OCI-LY1 (cell line): Measurements from ENCODE around the gene ZNF808.

Experiments used
- H2AFZ ChIP-seq: fragments of 200-600 bp; sonication (generic), shearing (Covaris generic); 2 replicates; pipeline ENCODE4 v1.6.0; 2014; ENCODE audit warnings: antibody characterized with exemption, mild to moderate bottlenecking, low read length
- H3F3A ChIP-seq: fragments of 200-600 bp; sonication (generic), shearing (Covaris generic); 2 replicates; pipeline ENCODE4 v1.6.0; 2014; ENCODE audit warnings: mild to moderate bottlenecking, antibody characterized with exemption, low read length, moderate library complexity; ENCODE audit not compliant: insufficient read depth
- H3K27ac ChIP-seq: fragments of 200-600 bp; sonication (generic); 2 replicates; pipeline ENCODE4 v1.5.1; 2014; ENCODE audit warnings: low read length, mixed run types, mild to moderate bottlenecking, low read depth; ENCODE audit not compliant: poor library complexity, severe bottlenecking
- H3K27me3 ChIP-seq: fragments of 200-600 bp; sonication (generic); 2 replicates; pipeline ENCODE4 v1.6.0; 2014; ENCODE audit warnings: antibody characterized with exemption, mild to moderate bottlenecking, low read length, moderate library complexity; ENCODE audit not compliant: insufficient read depth
- H3K36me3 ChIP-seq: fragments of 200-600 bp; sonication (generic); 2 replicates; pipeline ENCODE4 v1.6.1; 2014; ENCODE audit warnings: mild to moderate bottlenecking, antibody characterized with exemption, low read length, moderate library complexity, mixed read lengths; ENCODE audit not compliant: insufficient read depth
- H3K4me1 ChIP-seq: fragments of 200-600 bp; sonication (generic); 2 replicates; pipeline ENCODE4 v1.5.1; 2014; ENCODE audit warnings: mild to moderate bottlenecking, low read length, moderate library complexity; ENCODE audit not compliant: insufficient read depth, severe bottlenecking
- H3K4me2 ChIP-seq: fragments of 200-600 bp; sonication (generic), shearing (Covaris generic); 2 replicates; pipeline ENCODE4 v1.6.1; 2014; ENCODE audit warnings: low read length
- H3K4me3 ChIP-seq: fragments of 200-600 bp; sonication (generic); 2 replicates; pipeline ENCODE4 v1.5.1; 2014; ENCODE audit warnings: low read length, low read depth, mild to moderate bottlenecking, mixed read lengths; ENCODE audit not compliant: poor library complexity, severe bottlenecking
- H3K79me2 ChIP-seq: fragments of 200-600 bp; shearing (Covaris generic); 2 replicates; pipeline ENCODE4 v1.6.1; 2016; ENCODE audit warnings: mixed run types, low read length, mixed read lengths; ENCODE audit not compliant: insufficient read depth
- H3K9ac ChIP-seq: fragments of 200-600 bp; sonication (generic), shearing (Covaris generic); 2 replicates; pipeline ENCODE4 v1.6.1; 2014; ENCODE audit warnings: mild to moderate bottlenecking, low read length, mixed read lengths
- H3K9me2 ChIP-seq: fragments of 200-600 bp; sonication (generic), shearing (Covaris generic); 2 replicates; pipeline ENCODE4 v1.6.1; 2014; ENCODE audit warnings: low read depth, mild to moderate bottlenecking, low read length, mixed read lengths
- H3K9me3 ChIP-seq: fragments of 200-600 bp; shearing (Covaris generic); 2 replicates; pipeline ENCODE4 v1.6.1; 2014; ENCODE audit warnings: low read length, mixed read lengths
- H4K20me1 ChIP-seq: fragments of 200-600 bp; sonication (generic), shearing (Covaris generic); 2 replicates; pipeline ENCODE4 v1.6.0; 2016; ENCODE audit warnings: mild to moderate bottlenecking, low read length; ENCODE audit not compliant: insufficient read depth
- CTCF ChIP-seq: fragments of 200-600 bp; sonication (generic), shearing (Covaris generic); IDR thresholded peaks from 2 replicates; pipeline ENCODE4 v1.5.1; 2017; ENCODE audit warnings: mild to moderate bottlenecking, antibody characterized with exemption, low read length, moderate library complexity, mixed read lengths
- EZH2 ChIP-seq: fragments of 200-600 bp; sonication (generic), shearing (Covaris generic); IDR thresholded peaks from 2 replicates; pipeline ENCODE4 v1.8.0; 2017; ENCODE audit warnings: borderline replicate concordance, mixed run types, mild to moderate bottlenecking, antibody characterized with exemption, low read length, moderate library complexity, mixed read lengths

ZNF808 gene

GRCh38 chr19:52492201-52492993, 35.1 kb upstream of the ZNF808 start:
- no peaks in the 10 kb centered on the region for H3K4me1 ChIP-seq
- no peaks in the 10 kb centered on the region for H3K79me2 ChIP-seq
- no peak overlapping the region for H3K4me3 ChIP-seq
- no peaks in the 10 kb centered on the region for H3K36me3 ChIP-seq
- no peak overlapping the region for H3K9ac ChIP-seq
- H3K9me2 ChIP-seq = no peaks in the 10 kb centered on the region
- H3F3A ChIP-seq = no peaks in the 10 kb centered on the region
- H3K27me3 ChIP-seq = no peaks in the 10 kb centered on the region
- H2AFZ ChIP-seq = no peak overlapping the region
- no peak overlapping the region for H3K4me2 ChIP-seq
- no peaks in the 10 kb centered on the region for H3K9me3 ChIP-seq
- TF ChIP-seq EZH2 (no peak), CTCF (no peak)
- no peaks in the 10 kb centered on the region for H4K20me1 ChIP-seq
- no peak overlapping the region for H3K27ac ChIP-seq

DNA sequence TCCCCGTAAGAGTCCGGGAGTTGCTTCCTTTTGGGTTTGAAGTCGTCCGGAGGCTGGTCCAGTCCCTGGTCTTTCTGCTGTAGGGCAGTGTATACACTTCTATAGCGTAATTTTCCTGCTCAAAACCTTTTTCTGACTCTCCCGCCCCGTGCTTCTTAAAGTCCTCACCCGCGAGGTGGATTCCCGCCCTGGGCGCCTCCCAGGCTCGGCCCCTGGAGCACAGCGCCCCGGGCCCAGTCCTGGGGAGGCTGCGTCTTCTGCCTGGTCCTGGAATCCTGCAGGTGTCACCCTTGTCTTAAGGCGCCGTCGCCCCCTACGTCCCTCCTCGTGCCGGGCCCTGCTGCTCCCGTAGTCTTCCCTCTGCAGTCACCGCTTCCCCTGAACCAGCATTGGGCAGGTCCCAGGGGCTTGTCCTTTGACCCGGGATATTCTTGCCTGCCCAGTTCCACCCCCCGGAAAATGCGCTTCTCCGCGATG, 34.4 kb upstream of the ZNF808 start:
- Histone ChIP-seq H3K4me3 (no peak overlapping the region), H3K4me1 (no peaks in the 10 kb centered on the region), H3K27me3 (no peaks in the 10 kb centered on the region), H3K79me2 (no peaks in the 10 kb centered on the region), H3K4me2 (no peak overlapping the region), H3K9me3 (no peaks in the 10 kb centered on the region), H4K20me1 (no peaks in the 10 kb centered on the region), H3F3A (no peaks in the 10 kb centered on the region), H3K27ac (no peak overlapping the region), H3K9me2 (no peaks in the 10 kb centered on the region), H3K9ac (no peak overlapping the region), H3K36me3 (no peaks in the 10 kb centered on the region), H2AFZ (no peak overlapping the region)
- TF ChIP-seq CTCF (no peak), EZH2 (no peak)

DNA sequence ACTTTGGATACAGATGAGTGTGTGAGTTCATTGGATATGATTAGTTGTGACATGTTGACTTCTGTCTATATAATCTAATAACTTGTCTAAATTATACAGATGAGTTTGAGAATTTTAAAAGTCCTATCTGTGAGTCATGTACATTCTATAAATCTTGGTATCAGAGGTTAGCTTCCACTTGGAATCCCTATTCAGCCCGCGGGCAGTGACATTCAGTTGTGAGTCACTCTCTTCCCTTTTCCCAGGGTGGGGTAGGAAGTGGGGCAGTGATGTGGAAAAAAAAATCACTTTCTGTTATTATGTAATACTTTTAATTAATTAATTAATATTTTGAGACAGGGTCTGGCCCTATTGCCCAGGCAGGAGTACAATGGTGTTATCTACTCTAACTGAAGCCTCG, 33.0 kb upstream of the ZNF808 start:
- no peaks in the 10 kb centered on the region for H3F3A ChIP-seq
- H3K9me2 ChIP-seq = no peaks in the 10 kb centered on the region
- H3K4me1 ChIP-seq = no peaks in the 10 kb centered on the region
- no peaks in the 10 kb centered on the region for H3K36me3 ChIP-seq
- H4K20me1 ChIP-seq = no peaks in the 10 kb centered on the region
- TF ChIP-seq CTCF (no peak), EZH2 (no peak)
- no peaks in the 10 kb centered on the region for H3K9me3 ChIP-seq
- no peak overlapping the region for H2AFZ ChIP-seq
- H3K79me2 ChIP-seq = no peaks in the 10 kb centered on the region
- H3K27me3 ChIP-seq = no peaks in the 10 kb centered on the region
- no peak overlapping the region for H3K9ac ChIP-seq
- no peak overlapping the region for H3K4me2 ChIP-seq
- no peak overlapping the region for H3K27ac ChIP-seq
- H3K4me3 ChIP-seq = no peak overlapping the region
